ENCODE measurements around the gene KPNA6.

The KPNA6 gene

GRCh38 chr1:32221581-32221979 lies 113.7 kb downstream of the KPNA6 start:
- DNase-seq: no peak

- peak; percentile 73 for DNase-seq
Measured at GRCh38 chr1:32221980-32222755, 114.3 kb downstream of the KPNA6 start, which contains the start of the genes EIF3I and TMEM234. EIF3I (plus strand) TSS chr1:32222407; CDS start chr1:32222442, 35 bp downstream. TMEM234 (minus strand) TSS chr1:32222353; CDS start chr1:32222322, 31 bp downstream.

- no peak for DNase-seq
Measured at GRCh38 chr1:32223683-32224082, 115.8 kb downstream of the KPNA6 start.

DNA sequence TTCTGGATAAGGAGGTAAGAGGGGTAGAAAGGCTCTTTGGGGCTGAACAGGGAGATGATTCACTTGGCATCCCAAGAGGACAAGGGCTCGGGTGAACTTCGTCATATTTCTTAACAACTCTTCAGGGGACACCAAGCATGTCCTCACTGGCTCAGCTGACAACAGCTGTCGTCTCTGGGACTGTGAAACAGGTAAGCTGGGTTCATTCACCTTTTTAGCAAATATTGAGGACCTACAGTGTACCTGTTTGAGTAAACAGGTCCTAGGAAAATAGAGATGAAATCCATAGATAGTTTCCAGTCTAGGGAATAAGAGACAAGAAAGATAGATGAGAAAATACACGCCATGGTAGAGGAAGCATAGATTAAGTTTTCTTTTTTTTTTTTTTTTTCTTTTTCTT lies 116.4 kb downstream of the KPNA6 start:
- DNase-seq: no peak

All from 8988T (cell line).